Prostate gland (tissue), 2 donors: ENCODE results near the gene OGDHL. TPM values are rescaled to one million over a fixed set of nuclear protein-coding genes. Genes with fewer than 3 reads are reported as not detected.
"Not testable (repeated sequence)": the region's sequence is repeated elsewhere in the genome, so short reads cannot be mapped to it uniquely, and the experiment has no call there.

Experiments used
- DNase-seq: peaks from one replicate; pipeline ENCODE4 v3.0.0-alpha.2; 2019; ENCODE audit warnings: low spot score
- H3K27ac ChIP-seq, 2 donors: fragments of 200-600 bp; sonication (generic); 2 replicates each; pipeline ENCODE4 v1.5.1; 2017 to 2019
- H3K27me3 ChIP-seq: fragments of 200-600 bp; sonication (generic); replicated peaks from 2 replicates; pipeline ENCODE4 v1.5.1; 2019; ENCODE audit not compliant: insufficient read depth
- H3K36me3 ChIP-seq, 2 donors: fragments of 200-600 bp; sonication (generic); 1 replicate in 1 of 2; 2 replicates in 1 of 2; pipeline versions ENCODE4 v1.5.1 to v1.8.1; 2017 to 2019
- H3K4me1 ChIP-seq: fragments of 200-600 bp; sonication (generic); replicated peaks from 2 replicates; pipeline ENCODE4 v1.5.1; 2019
- H3K4me3 ChIP-seq, 2 donors: fragments of 200-600 bp; sonication (generic); 2 replicates each; pipeline ENCODE4 v1.5.1; 2017 to 2019
- H3K9me3 ChIP-seq: fragments of 200-600 bp; sonication (generic); 2 replicates; pipeline ENCODE4 v1.5.1; 2017
- POLR2A ChIP-seq: fragments of 450-650 bp; IDR thresholded peaks from one replicate; pipeline ENCODE4 v1.6.1; 2016; ENCODE audit warnings: antibody characterized with exemption, mild to moderate bottlenecking
- POLR2AphosphoS5 ChIP-seq: sonication (generic); formaldehyde crosslinking; IDR thresholded peaks from one replicate; pipeline ENCODE4 v1.6.1; 2017; ENCODE audit warnings: antibody characterized with exemption
- WGBS: methylation state at CpG from one replicate; pipeline ENCODE4 v1.1.5; 2018; 5-methylcytosine and 5-hydroxymethylcytosine counted together
- intact Hi-C: fragments of 100-400 bp; cut with DNase I; formaldehyde crosslinking; loops from one replicate; pipeline ENCODE4 v1.14.2; 2022
- total RNA-seq, 2 donors: library from RNA; depleted of rRNA; stranded (reverse); fragments of >200 nt; gene quantifications; one replicate each; pipeline ENCODE4 v1.1.0, GENCODE V29; 2016
- TF ChIP-seq, protein P1 (sequence below), 4 experiments: fragments of 200-600 bp in 2 of 4; fragments of 450-650 bp in 2 of 4; sonication (generic) in 2 of 4; IDR thresholded peaks; 1 replicate in 3 of 4; 2 replicates in 1 of 4; pipeline ENCODE4 v1.5.1; 2016 to 2019; ENCODE audit warnings: antibody characterized with exemption in 4 of 4, mild to moderate bottlenecking in 2 of 4, moderate library complexity in 2 of 4

Gene OGDHL
- total RNA-seq, 2 donors from 2014 or later = 3.3 to 8.5 TPM

DNA sequence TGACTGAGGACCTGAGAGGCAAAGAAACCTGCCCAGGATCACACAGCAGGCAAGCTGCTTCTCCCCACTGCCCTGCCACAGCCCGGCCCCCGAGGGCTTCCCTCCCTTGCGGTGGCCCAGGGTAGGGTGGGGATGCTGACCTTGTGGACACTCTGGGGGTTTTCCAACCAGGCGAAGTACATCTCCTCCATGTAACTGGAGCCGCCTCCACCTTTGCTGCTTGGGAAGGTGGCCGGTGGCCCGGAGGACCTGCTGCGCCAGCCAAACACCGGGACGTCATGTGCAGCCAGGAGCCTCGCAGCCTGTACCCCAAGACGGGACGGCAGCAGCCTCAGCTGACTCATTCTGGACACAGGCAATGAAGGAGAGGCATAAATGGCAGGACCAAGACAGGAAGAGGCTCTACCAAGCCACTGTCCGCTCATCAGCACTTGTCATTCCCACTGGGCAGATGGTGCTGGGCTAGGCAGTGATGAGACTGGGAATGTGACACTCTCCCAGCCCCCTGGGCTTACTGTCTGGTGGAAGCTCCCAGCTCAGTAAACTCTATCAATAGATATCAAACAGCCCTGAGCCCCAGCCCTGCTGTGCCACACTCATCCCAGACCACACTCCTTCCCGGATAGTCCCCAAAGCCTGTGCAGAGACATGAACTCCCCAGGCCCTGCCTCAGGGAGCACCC, 3.7 kb downstream of the OGDHL start:
- H3K27ac ChIP-seq = no peak overlapping the region
- H3K4me3 ChIP-seq = no peak overlapping the region
- no peaks in the 10 kb centered on the region for H3K4me1 ChIP-seq
- no peaks in the 10 kb centered on the region for H3K27me3 ChIP-seq
- DNase-seq = no peak
- intact Hi-C loops = no loop called here
- no peaks in the 10 kb centered on the region for H3K9me3 ChIP-seq
- TF ChIP-seq, protein P1, sequence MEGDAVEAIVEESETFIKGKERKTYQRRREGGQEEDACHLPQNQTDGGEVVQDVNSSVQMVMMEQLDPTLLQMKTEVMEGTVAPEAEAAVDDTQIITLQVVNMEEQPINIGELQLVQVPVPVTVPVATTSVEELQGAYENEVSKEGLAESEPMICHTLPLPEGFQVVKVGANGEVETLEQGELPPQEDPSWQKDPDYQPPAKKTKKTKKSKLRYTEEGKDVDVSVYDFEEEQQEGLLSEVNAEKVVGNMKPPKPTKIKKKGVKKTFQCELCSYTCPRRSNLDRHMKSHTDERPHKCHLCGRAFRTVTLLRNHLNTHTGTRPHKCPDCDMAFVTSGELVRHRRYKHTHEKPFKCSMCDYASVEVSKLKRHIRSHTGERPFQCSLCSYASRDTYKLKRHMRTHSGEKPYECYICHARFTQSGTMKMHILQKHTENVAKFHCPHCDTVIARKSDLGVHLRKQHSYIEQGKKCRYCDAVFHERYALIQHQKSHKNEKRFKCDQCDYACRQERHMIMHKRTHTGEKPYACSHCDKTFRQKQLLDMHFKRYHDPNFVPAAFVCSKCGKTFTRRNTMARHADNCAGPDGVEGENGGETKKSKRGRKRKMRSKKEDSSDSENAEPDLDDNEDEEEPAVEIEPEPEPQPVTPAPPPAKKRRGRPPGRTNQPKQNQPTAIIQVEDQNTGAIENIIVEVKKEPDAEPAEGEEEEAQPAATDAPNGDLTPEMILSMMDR (IDR thresholded peaks at IDR 0.05) = no peak
- no peak for TF ChIP-seq POLR2AphosphoS5
- TF ChIP-seq POLR2A = no peak
- 95% methylated on average over 15 of the region's 15 CpGs for WGBS
- H3K36me3 ChIP-seq = no peaks in the 10 kb centered on the region

DNA sequence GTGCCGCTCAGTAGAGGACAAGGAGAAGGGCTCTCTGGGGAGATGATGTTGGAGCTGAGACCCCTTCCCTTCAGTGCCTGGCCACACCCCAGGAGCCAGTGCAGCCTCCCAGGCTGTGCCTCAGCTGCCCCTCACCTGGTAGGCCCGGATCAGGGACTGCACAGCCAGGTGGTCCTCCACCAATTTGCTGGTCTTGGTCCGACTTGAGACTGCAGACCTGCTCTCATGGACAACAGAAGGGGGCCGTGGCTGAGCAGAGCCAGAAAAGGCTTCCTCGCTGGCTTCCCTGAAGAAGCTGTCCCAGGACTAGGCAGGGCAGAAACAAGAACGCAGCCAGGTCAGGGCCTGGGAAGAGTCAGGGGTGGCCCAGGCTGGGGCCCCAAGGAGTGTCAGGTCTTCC, 5.5 kb downstream of the OGDHL start:
- no peak overlapping the region for H3K27ac ChIP-seq
- no peak overlapping the region for H3K4me3 ChIP-seq
- TF ChIP-seq, protein P1 (IDR thresholded peaks at IDR 0.05) = no peak
- TF ChIP-seq POLR2A = no peak
- no peak for TF ChIP-seq POLR2AphosphoS5
- 93% methylated on average over 6 of the region's 6 CpGs for WGBS
- no peaks in the 10 kb centered on the region for H3K27me3 ChIP-seq
- no peaks in the 10 kb centered on the region for H3K36me3 ChIP-seq
- DNase-seq = no peak
- intact Hi-C loops = no loop called here
- H3K9me3 ChIP-seq = no peaks in the 10 kb centered on the region
- no peaks in the 10 kb centered on the region for H3K4me1 ChIP-seq

DNA sequence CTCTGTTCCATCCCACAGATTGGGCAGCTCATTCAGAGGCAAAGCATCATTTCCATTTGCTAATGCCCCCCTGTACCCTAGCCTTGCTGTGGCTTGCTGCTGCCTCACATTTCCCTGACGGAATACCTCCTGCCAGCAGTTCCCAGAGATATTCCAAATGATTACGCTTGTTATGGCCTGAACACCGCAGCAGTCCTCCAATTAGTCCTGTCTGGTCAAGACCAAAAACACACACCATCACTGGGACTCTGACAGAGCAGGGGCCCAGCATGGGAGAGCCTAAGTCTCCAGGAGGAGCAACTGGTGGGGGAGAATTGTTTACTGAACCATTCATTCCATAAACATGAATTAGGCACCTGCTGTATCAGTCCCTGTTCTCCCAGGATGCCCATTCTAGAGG, 6.1 kb downstream of the OGDHL start:
- Histone ChIP-seq H3K27me3 (no peaks in the 10 kb centered on the region), H3K27ac (no peak overlapping the region), H3K9me3 (no peaks in the 10 kb centered on the region), H3K4me3 (no peak overlapping the region), H3K36me3 (no peaks in the 10 kb centered on the region), H3K4me1 (no peaks in the 10 kb centered on the region)
- intact Hi-C loops = no loop called here
- no peak for DNase-seq
- TF ChIP-seq POLR2A (no peak), POLR2AphosphoS5 (no peak)
- whole genome bisulfite sequencing = 76% methylated on average over 3 of the region's 3 CpGs

DNA sequence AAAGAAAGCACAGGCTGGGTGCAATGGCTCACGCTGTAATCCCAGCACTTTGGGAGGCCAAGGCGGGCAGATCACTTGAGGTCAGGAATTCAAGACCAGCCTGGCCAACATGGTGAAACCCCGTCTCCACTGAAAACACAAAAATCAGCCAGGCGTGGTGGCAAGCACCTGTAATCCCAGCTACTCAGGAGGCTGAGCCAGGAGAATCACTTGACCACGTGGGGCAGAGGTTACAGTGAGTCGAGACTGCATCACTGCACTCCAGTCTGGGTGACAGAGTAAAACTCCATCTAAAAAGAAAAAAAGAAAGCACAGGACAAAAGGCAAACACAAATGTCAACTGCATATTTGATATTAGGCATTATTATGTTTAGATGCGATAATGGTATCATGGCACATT, 7.2 kb downstream of the OGDHL start:
- H3K27ac ChIP-seq, H3K4me3 ChIP-seq, H3K36me3 ChIP-seq, H3K4me1 ChIP-seq, DNase-seq, H3K27me3 ChIP-seq, H3K9me3 ChIP-seq, intact Hi-C loops: not testable (repeated sequence)
- 90% methylated on average over 7 of the region's 7 CpGs for WGBS

DNA sequence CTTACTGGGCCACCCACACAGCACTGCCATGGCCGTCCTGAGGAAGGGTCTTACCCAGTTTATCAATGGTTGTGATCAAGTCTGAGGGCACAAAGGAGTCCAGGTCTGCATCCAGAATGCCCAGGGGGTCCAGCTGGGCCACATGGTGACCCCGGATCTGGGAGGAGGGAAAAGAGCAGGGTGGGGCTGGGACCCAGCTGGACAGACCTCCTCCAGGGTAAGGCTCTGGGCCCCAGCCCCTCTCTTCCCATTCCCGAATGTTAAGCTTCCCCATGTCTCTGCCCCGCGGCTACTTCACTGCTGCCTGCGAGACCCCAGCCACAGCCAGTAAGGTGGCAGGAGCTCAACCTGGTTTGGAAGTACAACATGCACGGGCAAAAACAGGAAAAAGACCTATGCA, 9.5 kb downstream of the OGDHL start:
- TF ChIP-seq, protein P1 (IDR thresholded peaks at IDR 0.05) = no peak
- TF ChIP-seq POLR2AphosphoS5 = no peak
- Histone ChIP-seq H3K27ac (no peak overlapping the region), H3K9me3 (no peaks in the 10 kb centered on the region), H3K4me1 (no peaks in the 10 kb centered on the region), H3K27me3 (no peaks in the 10 kb centered on the region), H3K36me3 (no peaks in the 10 kb centered on the region), H3K4me3 (no peak overlapping the region)
- no peak for DNase-seq
- 89% methylated on average over 7 of the region's 7 CpGs for WGBS
- intact Hi-C loops = no loop called here
